ENCODE data around the gene WASF2. TPM values are rescaled to one million over a fixed set of nuclear protein-coding genes. Genes with fewer than 3 reads are reported as not detected.

The WASF2 gene
- total RNA-seq, 1 experiment from 2014 or later: 104 TPM

- Mint-ChIP-seq H3K4me3 (peak overlapping the region; percentile 79), H3K9me3 (no peaks in the 10 kb centered on the region), H3K36me3 (no peaks in the 10 kb centered on the region), H3K4me1 (peaks cover 56% of the 10 kb centered on the region), H3K27me3 (ENCODE audit: low read depth) (no peaks in the 10 kb centered on the region; the same call in 1 of the 2 replicates), H3K27ac (peak overlapping the region; percentile 91)
- CTCF ChIA-PET: interaction anchor here (0.5 to 3.7 kb wide), 16 partner anchors 8 to 171 kb away, joined by 3 to 33 read pairs (median 4); no protein-coding TSS in a partner anchor
- DNase-seq (ENCODE audit: low spot score): peak; percentile 58
- POLR2A ChIA-PET: interaction anchor here (0.7 to 1.5 kb wide), 3 partner anchors 32 to 177 kb away, joined by 3 to 4 read pairs (median 4); no protein-coding TSS in a partner anchor
- ATAC-seq: peak; percentile 14
- TF ChIP-seq HMGXB4 (CRISPR knock-in tag; IDR thresholded peaks at IDR 0.05) (peak; percentile 9; the same call in 1 of the 2 replicates), ZNF423 (CRISPR knock-in tag; IDR thresholded peaks at IDR 0.05) (peak; percentile 58; the same call in 1 of the 2 replicates), ZNF263 (CRISPR knock-in tag; IDR thresholded peaks at IDR 0.05; ENCODE audit: low read depth) (peak; percentile 55; the same call in 1 of the 2 replicates), ESRRA (CRISPR knock-in tag; IDR thresholded peaks at IDR 0.05; ENCODE audit: borderline replicate concordance) (0 out of 2 replicates have a peak, but pooled peaks have one; percentile 56), PREB (CRISPR knock-in tag; IDR thresholded peaks at IDR 0.05; ENCODE audit: borderline replicate concordance) (no peak), FOXK1 (CRISPR knock-in tag; IDR thresholded peaks at IDR 0.05) (peak; percentile 42), ETV6 (CRISPR knock-in tag; IDR thresholded peaks at IDR 0.05) (peak; percentile 23; the same call in 1 of the 2 replicates), SP1 (CRISPR knock-in tag; conservative IDR thresholded peaks at IDR 0.05) (peak; percentile 12; the same call in 1 of the 2 replicates), ZNF512 (CRISPR knock-in tag; IDR thresholded peaks at IDR 0.05; ENCODE audit: borderline replicate concordance) (no peak), MAX (CRISPR knock-in tag; IDR thresholded peaks at IDR 0.05) (no peak), ZBTB43 (CRISPR knock-in tag; IDR thresholded peaks at IDR 0.05) (no peak), ARID4B (CRISPR knock-in tag; IDR thresholded peaks at IDR 0.05; ENCODE audit: borderline replicate concordance) (no peak), ZNF138 (CRISPR knock-in tag; conservative IDR thresholded peaks at IDR 0.05) (no peak), TEAD4 (CRISPR knock-in tag; IDR thresholded peaks at IDR 0.05) (no peak), ZNF232 (CRISPR knock-in tag; IDR thresholded peaks at IDR 0.05) (no peak), IRF1 (CRISPR knock-in tag; IDR thresholded peaks at IDR 0.05) (no peak), SOX15 (CRISPR knock-in tag; IDR thresholded peaks at IDR 0.05) (no peak), MYBL2 (CRISPR knock-in tag; IDR thresholded peaks at IDR 0.05) (0 out of 2 replicates have a peak, but pooled peaks have one; percentile 19), ZNF416 (CRISPR knock-in tag; IDR thresholded peaks at IDR 0.05) (no peak), OVOL2 (CRISPR knock-in tag; IDR thresholded peaks at IDR 0.05; ENCODE audit: borderline replicate concordance) (no peak), ATF1 (CRISPR knock-in tag; IDR thresholded peaks at IDR 0.05) (no peak), RELA (CRISPR knock-in tag; IDR thresholded peaks at IDR 0.05; ENCODE audit: borderline replicate concordance) (peak; percentile 55; the same call in 1 of the 2 replicates), E2F1 (CRISPR knock-in tag; IDR thresholded peaks at IDR 0.05) (0 out of 2 replicates have a peak, but pooled peaks have one; percentile 35)
Measured at GRCh38 chr1:27527890-27528817, 38.2 kb upstream of the WASF2 start.

Data from WTC11 (cell line).